ENCODE results near the gene CDON.
"Not testable (repeated sequence)": the region's sequence is repeated elsewhere in the genome, so short reads cannot be mapped to it uniquely, and the experiment has no call there.

Gene CDON

GRCh38 chr11:126046570-126047195, 16.0 kb downstream of the CDON start:
- no peak for DNase-seq (ENCODE audit: low read depth in 2 of 2)

DNA sequence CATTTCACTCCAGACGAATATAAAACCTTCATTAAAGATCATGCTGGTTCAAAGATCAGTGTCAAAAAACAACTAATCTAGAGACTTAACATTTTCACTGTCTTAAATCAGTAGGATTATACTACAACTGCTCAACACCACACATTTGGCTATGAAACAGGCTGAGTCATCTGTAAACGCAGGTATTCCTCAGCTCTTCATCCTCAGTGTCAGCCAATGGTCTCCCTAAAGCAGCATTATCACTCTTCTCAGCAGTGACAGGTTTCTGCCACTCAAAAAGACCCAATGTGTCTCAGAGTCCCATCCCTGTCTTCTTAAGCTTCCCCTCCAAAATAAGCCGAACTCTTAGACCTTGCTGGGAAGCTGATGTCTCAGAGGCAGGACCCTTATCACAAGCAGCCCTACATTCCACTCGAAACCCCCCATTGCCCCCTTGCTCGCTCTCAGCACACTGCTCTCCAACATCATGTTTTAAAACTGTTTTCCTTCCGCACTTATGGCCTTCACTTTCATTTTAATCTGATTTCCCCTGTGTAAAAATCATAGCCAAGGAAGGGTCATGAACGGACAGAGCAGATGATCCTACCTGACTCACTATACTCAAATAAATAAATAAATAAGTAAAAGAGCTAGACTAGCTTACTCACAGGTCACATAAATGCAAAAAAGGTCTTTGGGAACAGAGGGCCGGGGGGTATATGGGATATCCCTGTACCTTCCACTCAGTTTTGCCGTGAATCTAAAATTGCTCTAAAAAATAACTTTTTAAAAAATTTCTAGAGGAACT, 23.0 kb downstream of the CDON start:
- DNase-seq (ENCODE audit: low read depth in 2 of 2), result no peak

- no peak for DNase-seq (ENCODE audit: low read depth in 2 of 2)
Observed at GRCh38 chr11:126035718-126036117, 26.9 kb downstream of the CDON start.

DNA sequence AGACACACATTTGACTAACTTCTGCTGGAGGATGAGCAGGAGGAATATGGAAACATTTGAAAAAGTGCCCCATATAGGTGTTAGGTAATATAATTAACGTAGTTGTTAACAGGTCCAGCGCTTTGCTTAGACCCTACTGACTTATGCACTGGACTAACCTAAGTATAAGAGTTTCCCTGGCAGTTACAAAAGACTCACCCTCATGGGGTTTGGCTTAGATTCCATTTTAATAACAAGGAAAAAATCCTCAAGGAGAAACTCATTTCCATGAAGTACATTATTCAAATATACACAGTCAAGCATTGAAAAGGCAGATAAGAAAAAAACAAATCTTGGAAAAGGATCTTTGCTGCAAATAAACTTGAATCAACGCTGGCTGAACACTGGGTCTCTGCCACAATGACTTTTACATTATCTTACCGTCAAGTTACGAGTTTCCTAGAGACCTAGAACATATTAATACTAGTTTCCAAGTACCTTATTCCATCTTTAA, 27.7 kb downstream of the CDON start:
- DNase-seq (ENCODE audit: low read depth in 2 of 2), result no peak

DNA sequence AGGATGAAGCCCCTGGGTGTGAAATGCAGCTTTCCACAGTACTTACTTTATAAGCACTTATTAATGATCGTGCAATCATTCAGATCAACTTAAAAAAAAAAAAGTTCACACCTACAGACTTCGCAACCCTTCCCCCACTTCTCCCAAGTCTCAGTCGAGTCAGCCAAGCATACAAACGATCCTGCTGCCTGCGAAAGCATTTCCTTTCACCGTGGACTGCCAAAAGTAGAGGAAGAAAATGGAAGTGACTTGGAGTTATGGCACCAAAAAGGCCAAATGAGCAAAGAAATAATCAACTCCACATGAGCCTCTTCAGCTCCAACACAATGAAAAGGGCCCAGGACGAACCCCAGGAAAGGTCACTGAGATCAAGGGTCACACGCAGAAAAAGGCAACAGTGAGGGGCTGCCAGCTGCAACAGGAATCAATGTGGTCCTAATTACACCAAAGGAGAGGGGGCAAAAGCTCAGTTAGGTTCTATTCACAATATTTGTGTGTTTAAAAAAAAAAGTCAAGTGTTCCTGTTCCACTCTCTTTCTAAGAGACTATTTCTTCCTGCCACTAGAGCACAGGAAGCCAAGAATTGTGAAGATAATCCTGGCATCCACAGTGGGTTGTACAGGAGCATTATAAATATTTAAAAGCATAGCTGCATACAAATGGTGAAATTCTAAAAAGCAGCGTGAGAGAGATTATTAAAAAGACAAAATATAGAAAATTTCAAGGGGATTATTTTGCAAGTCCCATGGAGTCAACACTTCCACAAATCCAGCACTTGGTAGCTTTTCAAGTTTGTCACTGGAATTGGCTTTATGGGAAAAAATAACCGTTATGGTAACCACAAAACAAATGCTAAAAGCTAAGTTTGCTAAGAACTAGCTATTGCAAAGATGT, 28.4 kb downstream of the CDON start:
- DNase-seq (ENCODE audit: low read depth in 2 of 2), result no peak

DNA sequence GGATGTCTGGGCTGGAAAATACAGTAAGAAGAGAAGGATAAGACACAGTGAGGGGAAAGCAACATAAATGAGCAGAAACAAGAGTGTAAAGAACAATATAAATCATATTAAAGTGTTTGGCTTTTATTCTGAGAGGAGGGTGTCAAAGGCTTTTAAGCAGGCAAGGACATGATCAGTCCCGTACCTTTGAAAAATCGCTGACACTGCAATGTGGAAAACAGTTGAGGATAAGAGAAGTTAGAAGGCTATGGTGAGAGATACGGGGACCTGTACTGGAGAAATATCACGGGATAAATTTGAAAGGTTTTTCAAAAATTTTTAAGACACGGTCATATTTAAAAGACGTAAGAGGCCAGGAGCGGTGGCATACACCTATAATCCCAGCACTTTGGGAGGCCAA, 30.3 kb downstream of the CDON start:
- no peak for DNase-seq (ENCODE audit: low read depth in 2 of 2)

GRCh38 chr11:126029805-126030204, 32.9 kb downstream of the CDON start:
- DNase-seq (ENCODE audit: low read depth in 2 of 2), result no peak

DNA sequence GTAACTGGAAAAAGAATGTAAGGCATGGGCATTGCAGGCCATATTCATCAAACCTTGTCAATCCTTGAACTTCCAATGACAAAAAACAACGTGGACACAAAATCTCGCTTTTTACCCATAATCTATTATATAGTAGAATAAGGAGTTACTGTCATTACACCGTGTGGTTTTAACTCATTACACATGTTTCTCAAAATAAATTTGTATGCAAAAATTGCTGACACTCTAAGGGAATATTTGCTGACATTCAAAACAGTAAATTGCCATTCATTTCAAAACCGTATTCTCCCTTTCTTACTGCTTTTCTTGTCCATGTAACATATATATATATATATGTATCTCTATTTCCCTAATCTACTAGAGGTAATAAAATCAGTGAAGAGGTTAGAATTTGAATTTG, 33.4 kb downstream of the CDON start:
- DNase-seq (ENCODE audit: low read depth in 2 of 2), result no peak

GRCh38 chr11:126028534-126028933, 34.1 kb downstream of the CDON start:
- not testable (repeated sequence) for DNase-seq (ENCODE audit: low read depth in 2 of 2)

DNA sequence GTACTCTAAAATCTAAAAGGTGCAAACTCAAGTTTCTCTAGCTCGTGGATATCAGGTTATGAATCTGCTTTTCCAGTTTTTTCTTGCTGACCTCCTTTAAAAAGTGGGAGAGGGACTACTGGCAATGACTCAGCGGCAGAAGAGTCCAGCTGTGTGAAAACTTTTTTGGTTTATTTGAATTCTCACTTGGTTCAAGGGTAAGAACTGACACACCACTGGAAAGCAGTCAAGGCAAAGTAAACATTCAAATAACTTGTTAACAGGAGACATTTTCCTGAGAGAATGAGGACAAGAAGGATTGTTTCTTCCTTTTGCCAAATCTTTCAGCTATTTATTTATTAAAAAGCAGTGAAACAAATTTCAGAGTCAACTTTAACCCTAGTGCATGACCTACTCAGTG, 36.1 kb downstream of the CDON start:
- DNase-seq (ENCODE audit: low read depth in 2 of 2), result no peak

- DNase-seq (ENCODE audit: low read depth in 2 of 2), result no peak
Observed at GRCh38 chr11:126025822-126026221, 36.8 kb downstream of the CDON start.

GRCh38 chr11:126024123-126024522, 38.5 kb downstream of the CDON start:
- DNase-seq (ENCODE audit: low read depth in 2 of 2), result no peak

GRCh38 chr11:126012852-126013251, 49.8 kb downstream of the CDON start:
- DNase-seq (ENCODE audit: low read depth in 2 of 2), result no peak

GRCh38 chr11:126011754-126012153, 50.9 kb downstream of the CDON start:
- DNase-seq (ENCODE audit: low read depth in 2 of 2), result no peak

- DNase-seq (ENCODE audit: low read depth in 2 of 2), result no peak
Observed at GRCh38 chr11:126011265-126011664, 51.4 kb downstream of the CDON start.

DNA sequence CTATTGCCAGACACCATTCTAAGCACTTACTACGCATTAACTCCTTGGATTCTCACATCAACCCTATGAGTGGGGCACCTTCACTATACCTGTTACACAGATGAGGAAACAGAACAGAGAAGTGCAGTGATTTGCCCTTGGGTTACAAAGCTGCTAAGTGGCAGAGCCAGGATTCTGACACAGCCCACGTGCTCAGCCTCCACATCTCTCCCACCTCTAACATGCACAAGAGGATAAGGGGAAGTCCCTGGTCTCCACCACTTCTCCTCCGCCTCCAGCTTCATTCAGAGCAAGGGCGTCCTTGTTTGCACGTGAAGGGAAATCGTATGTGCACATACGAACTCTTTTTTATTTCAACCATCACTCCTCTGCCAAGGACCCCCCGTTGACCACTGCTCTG, 53.7 kb downstream of the CDON start:
- DNase-seq (ENCODE audit: low read depth in 2 of 2), result no peak

DNA sequence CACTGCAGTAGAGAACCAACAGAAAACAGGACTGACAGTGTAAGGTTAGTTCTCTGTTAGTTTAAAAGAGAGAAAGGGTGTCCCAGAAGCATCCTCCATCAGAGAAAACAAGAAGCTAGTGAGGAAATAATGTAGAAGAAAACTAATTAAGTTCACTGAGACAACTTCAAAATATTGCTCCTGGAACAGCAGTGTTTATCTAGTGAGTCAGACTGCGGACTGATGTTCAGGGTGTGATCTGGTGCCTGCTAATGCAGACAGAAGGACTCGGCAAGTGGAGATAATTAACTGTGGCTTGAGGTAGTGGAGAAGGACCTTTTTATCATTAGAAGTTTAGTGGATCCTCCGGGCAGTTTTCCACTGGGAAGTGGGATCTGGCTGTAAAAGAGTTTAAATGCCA, 55.4 kb downstream of the CDON start:
- DNase-seq (ENCODE audit: low read depth in 2 of 2), result no peak

- DNase-seq (ENCODE audit: low read depth in 2 of 2), result no peak
Observed at GRCh38 chr11:126006068-126006467, 56.6 kb downstream of the CDON start.

DNA sequence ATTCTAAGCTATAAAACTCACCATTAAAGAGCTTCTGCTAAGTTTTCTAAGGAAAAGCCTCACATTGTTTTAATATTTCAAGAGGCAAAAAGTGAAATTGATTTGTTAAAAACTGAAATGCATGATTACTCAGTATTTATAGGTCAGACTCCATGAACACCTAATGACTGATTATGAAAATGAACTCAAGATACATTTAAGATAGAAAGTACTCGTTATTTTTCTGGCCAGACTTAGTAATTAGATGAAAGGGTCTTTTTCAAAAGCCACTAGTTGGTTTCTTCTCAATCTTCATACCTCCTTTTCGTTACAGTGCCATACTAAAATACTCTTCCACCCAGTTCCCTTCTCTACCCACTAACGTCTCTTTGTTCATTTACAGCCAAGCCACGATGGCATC, 60.5 kb downstream of the CDON start:
- no peak for DNase-seq (ENCODE audit: low read depth in 2 of 2)

DNA sequence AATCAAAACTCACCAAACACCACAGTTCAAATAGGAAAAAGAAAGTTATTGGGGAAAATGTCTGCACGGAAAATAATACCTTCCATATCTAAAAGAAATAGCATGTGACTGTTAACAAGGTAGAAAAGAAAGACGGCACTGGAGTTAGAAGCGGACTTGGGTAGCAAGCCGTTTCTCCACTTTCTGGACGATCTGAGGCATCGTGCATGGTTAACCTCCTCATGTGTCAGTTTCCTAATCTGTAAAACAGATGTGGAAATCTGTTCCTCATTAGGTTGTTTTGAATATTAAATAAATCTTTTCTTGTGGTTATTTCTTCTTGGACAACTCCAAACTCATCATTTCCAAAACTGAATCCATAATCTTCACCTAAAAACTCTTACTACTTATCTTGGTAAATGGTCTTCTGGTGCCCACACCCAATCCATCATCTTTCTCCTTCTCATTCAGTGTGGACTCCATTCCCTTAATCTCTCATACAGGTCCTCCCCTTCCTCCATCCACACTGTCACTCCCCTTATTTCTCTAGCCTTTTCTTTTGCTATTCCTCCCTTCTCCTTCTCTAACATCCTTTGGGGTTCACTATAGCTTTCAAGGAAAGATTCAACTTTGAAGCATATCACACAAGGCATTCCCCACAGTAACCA, 63.3 kb downstream of the CDON start:
- no peak for DNase-seq (ENCODE audit: low read depth in 2 of 2)

DNA sequence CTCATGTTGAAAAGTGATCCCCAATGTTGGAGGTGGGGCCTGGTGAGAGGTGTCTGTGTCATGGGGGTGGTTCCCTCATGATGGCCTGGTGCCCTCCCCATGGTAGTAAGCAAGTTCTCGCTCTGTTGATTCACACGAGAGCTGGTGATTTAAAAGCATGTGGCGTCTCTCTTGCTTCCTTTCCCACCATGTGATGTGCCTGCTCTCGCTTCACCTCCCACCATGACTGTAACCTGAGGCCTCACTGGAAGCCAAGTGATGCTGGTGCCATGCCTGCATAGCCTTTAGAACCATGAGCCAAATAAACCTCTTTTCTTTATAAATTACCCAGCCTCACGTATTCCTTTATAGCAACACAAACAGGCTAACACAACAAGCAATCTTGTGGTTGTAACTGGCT, 64.4 kb downstream of the CDON start:
- no peak for DNase-seq (ENCODE audit: low read depth in 2 of 2)

DNA sequence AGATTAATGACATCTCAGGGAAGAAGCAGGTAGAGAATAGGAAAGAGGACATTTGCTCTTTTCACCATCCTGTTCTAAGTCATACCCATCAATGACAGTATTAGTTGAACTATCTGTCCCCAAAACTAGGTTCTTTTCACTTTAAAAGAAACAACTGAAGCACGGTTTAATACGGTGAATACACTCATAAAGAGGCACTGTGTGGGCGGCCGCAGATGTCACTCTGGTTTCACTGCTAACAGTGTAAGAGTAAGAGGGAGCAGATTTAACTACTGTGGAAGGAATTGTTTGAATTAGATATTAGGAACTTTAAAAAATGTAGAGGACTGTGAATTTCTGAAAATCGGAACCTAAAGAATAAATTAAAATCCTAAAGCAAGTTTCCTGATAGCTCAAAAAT, 67.4 kb downstream of the CDON start:
- DNase-seq (ENCODE audit: low read depth in 2 of 2), result no peak

Data from stimulated activated CD8-positive, alpha-beta memory T cell treated with anti-CD3 and anti-CD28 coated beads, Interleukin-2, amount 100 ng/mL, for 1 hour (primary cell).